GM12875 (cell line): ENCODE results near the gene ADGRF5.

ENCODE experiments used
- H3K4me3 ChIP-seq: one replicate; pipeline ENCODE4 v1.5.1; 2011; ENCODE audit warnings: low read depth, low read length, control low read depth
- TF ChIP-seq, protein P1 (sequence below): IDR thresholded peaks from 2 replicates; pipeline ENCODE4 v1.5.1; 2011; ENCODE audit warnings: low read depth, mild to moderate bottlenecking, control low read depth, inconsistent platforms, low read length, moderate library complexity, borderline replicate concordance; ENCODE audit not compliant: insufficient read depth

Gene ADGRF5

GRCh38 chr6:46930331-46930730 is 8.6 kb upstream of the ADGRF5 start:
- TF ChIP-seq, protein P1, sequence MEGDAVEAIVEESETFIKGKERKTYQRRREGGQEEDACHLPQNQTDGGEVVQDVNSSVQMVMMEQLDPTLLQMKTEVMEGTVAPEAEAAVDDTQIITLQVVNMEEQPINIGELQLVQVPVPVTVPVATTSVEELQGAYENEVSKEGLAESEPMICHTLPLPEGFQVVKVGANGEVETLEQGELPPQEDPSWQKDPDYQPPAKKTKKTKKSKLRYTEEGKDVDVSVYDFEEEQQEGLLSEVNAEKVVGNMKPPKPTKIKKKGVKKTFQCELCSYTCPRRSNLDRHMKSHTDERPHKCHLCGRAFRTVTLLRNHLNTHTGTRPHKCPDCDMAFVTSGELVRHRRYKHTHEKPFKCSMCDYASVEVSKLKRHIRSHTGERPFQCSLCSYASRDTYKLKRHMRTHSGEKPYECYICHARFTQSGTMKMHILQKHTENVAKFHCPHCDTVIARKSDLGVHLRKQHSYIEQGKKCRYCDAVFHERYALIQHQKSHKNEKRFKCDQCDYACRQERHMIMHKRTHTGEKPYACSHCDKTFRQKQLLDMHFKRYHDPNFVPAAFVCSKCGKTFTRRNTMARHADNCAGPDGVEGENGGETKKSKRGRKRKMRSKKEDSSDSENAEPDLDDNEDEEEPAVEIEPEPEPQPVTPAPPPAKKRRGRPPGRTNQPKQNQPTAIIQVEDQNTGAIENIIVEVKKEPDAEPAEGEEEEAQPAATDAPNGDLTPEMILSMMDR = no peak
- H3K4me3 ChIP-seq = no peak overlapping the region

DNA sequence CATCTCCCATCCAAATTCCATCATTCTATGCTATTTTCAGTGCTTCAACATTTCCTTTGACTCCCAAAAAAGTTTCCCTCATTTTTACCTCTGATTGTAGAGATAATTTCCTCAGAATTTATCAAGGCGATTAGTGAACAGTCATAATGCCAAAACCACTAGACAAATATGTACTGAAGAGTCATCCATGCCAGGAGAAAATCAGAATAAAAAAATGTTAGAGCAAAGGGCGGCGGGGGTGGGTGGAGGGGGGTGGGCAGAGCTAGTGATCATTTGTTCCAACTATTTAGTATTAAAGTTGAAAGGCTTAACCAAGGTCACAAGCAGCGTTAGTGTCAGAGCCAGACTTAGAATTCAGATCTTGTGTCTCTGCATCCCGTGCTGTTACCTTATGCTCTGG is 5.3 kb upstream of the ADGRF5 start:
- TF ChIP-seq, protein P1 = no peak
- no peak overlapping the region for H3K4me3 ChIP-seq

- TF ChIP-seq, protein P1 = no peak
- no peak overlapping the region for H3K4me3 ChIP-seq
Observed at GRCh38 chr6:46926481-46926880, 4.7 kb upstream of the ADGRF5 start.

DNA sequence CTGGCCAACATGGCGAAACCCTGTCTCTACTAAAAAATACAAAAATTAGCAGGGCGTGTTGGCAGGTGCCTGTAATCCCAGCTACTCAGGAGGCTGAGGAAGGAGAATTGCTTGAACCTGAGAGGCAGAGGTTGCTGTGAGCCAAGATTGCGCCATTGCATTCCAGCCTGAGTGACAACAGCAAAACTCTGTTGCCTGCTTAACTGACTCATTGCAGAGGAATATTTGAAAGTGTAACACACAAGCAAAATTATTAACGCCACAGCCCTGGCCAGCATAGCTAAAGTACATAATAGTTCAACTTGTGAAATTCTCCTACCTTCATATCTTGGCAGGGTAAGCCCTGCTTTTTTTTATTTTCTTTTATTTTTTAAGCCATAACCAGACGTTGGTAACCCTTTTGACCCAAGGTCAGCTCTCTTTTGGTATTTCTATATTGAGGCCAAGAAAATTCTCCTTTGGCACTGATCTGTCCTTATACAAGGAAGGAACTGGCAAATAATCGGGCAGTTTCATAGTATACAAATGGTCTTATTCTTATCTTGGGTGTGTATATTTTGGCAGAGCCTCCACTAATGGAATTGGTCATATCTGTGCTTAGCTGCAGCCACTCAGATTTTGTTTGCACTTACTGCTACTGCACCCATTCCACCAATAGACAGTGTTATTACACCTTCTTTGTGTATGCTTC is 4.0 kb upstream of the ADGRF5 start:
- TF ChIP-seq, protein P1 = no peak
- H3K4me3 ChIP-seq = no peak overlapping the region

DNA sequence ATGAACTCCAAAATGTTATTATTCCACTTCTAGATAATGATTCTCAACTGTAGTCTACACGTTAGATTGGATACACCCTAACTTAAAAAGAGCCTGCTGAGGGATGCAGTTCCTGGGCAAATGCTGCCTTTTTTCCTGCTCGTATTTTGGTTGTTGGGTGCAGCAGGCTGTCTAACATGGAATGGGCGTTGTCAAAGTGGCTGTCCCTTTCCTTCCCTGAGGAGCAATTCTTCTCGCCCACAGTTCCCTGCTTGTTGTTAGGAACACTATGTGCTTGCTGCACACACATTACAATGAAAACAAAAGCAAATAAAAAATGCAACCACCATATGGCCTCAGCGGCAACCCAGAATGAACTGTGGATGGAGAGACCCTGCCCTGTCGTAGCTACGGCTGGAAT is 1.7 kb upstream of the ADGRF5 start:
- TF ChIP-seq, protein P1 = no peak
- no peak overlapping the region for H3K4me3 ChIP-seq

GRCh38 chr6:46921059-46921458 is 679 bp downstream of the ADGRF5 start:
- TF ChIP-seq, protein P1 = no peak
- H3K4me3 ChIP-seq = no peak overlapping the region

GRCh38 chr6:46918806-46919205 is 2.9 kb downstream of the ADGRF5 start:
- TF ChIP-seq, protein P1 = no peak
- no peak overlapping the region for H3K4me3 ChIP-seq
